Adipose tissue (tissue), 3 donors: ENCODE results near the gene SPTBN1. TPM values are rescaled to one million over a fixed set of nuclear protein-coding genes. Genes with fewer than 3 reads are reported as not detected.
A peak's percentile ranks its signal among the peaks of the same experiment; 100 is the strongest.
"Not testable (repeated sequence)": the region's sequence is repeated elsewhere in the genome, so short reads cannot be mapped to it uniquely, and the experiment has no call there.

Experiments
- H3K27ac ChIP-seq: one replicate; pipeline ENCODE4 v1.5.1; 2013; ENCODE audit warnings: low read depth, low read length
- WGBS, 3 donors: extraction: QIAGEN DNeasy Blood & Tissue Kit; methylation state at CpG; one replicate each; pipeline ENCODE4 v1.1.7; 2013; 5-methylcytosine and 5-hydroxymethylcytosine counted together
- polyA plus RNA-seq, 3 donors: library from polyadenylated mRNA; stranded (reverse); fragments of 200-250 nt; gene quantifications; one replicate each; pipeline ENCODE4 v1.2.3, GENCODE V29; 2013
- donor health status: healthy with polysubstance abuse.
- donor health status: Bipolar disorder and iron deficiency.
- donor health status: healthy.

SPTBN1 gene
- polyA plus RNA-seq, 3 donors: 41.9 to 219 (median 183) TPM

DNA sequence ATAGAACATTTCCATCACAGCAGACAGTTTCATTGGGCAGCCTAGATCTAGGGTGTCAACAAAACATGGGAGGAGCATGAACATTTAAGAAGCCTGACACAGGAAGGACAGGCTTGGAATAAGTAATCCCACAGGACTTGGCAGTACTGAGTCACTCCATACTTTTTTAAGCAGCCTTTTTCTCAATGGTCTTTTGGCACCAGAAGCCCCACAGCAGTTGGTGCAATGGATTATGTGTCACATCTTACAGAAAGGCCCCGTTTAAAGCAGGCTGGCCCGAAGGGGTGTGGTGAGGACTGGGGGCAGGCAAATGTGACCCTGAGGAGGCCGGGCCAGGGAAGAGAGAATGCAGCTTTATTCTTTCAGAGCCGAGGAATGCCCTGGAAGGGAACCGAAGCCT is 26.6 kb downstream of the SPTBN1 start:
- WGBS, 3 donors: 29 to 56% (median 43%) methylated on average over 5 of the region's 5 CpGs
- H3K27ac ChIP-seq: no peak overlapping the region

DNA sequence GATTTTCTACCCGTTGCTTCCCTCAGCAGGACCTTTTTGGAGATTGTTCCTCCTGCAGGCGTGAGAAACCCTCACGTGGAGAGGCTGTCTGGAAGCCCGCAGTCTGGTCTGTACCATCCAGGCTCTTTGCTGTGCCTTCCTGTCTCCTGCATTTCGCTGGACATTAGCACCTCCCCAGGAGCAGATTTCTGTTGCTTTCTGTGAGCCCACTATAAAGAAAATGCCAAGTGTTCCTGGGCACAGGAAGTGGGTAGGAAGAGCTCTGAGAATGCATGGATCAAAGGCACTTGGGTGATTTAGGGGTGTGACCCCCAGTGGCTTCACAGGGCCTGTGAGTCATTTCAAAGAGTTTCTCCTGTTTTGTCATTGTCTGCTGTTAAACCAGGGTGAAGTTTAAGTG is 27.3 kb downstream of the SPTBN1 start:
- WGBS, 3 donors: 51 to 79% (median 54%) methylated on average over 5 of the region's 5 CpGs
- H3K27ac ChIP-seq: no peak overlapping the region

DNA sequence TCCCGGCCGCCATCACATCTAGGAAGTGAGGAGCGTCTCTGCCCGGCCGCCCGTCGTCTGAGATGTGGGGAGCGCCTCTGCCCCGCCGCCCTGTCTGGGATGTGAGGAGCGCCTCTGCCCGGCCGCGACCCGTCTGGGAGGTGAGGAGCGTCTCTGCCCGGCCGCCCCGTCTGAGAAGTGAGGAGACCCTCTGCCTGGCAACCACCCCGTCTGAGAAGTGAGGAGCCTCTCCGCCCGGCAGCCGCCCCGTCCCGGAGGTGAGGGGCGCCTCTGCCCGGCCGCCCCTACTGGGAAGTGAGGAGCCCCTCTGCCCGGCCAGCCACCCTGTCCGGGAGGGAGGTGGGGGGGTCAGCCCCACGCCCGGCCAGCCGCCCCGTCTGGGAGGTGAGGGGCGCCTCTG is 29.6 kb downstream of the SPTBN1 start:
- not testable (repeated sequence) for H3K27ac ChIP-seq
- WGBS, 3 donors: 96 to 98% (median 97%) methylated on average over 24 to 35 of the region's 35 CpGs

DNA sequence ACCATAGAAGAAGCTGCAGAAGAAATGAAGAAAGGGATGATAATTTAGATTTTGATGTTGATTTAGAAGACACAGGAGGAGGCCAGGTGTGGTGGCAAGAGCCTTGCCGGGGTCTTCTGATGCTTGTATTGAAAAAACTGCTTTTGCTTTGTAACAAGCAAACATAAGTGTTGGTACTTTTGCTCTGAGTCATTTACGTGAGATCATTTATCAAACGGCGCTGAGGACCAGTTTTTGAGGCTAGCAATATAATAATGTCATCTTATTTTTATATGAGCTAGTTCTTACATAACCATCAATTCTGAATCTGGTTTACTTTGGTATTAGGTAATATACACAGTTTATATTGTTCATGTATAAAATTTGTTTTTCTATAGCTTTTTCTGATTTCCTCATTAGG is 30.6 kb downstream of the SPTBN1 start:
- WGBS, 3 donors: 68 to 91% (median 69%) methylated on average over 4 of the region's 4 CpGs
- no peak overlapping the region for H3K27ac ChIP-seq

DNA sequence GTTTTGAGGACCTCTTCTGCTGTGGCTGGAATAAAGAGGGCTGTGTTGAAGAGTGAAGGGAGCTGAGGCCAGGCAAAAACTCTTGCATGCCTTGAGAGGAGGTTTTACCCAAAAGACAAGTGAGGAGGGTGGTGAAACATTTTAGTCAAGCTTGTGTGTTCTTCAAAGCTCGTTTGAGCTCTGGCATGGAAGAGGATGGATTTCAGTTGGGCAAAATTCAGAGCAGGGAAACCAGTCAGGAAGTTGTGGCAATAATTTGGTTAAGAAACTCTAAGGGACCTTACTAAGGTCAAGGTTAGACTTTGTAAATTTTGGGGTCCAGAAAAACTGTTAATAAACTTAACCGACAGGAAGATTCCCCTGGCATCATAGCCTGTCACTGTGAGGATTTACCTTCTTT is 34.7 kb downstream of the SPTBN1 start:
- WGBS, 3 donors: 31 to 67% (median 40%) methylated on average over 2 of the region's 2 CpGs
- no peak overlapping the region for H3K27ac ChIP-seq

DNA sequence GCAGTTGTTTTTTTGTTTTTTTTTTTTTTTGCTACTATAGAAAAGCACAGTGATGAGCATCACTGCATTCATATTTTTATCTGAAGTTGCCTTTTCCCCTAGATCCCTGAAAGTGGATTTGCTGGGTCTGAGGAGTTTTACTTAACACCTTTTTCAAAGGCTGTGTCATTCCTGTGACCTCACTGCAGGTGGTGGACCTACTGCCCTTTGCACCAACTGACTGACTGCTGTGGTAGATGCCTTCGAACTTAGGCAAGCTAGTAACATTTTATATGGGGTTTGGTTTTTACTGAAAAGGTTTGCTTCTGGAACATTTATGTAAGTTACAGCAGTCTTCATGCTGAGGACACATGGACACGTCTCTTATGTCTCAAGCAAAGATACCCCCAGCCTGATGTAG is 36.2 kb downstream of the SPTBN1 start:
- H3K27ac ChIP-seq: no peak overlapping the region
- WGBS, 3 donors: 75 to 87% (median 81%) methylated on average over 2 of the region's 2 CpGs

DNA sequence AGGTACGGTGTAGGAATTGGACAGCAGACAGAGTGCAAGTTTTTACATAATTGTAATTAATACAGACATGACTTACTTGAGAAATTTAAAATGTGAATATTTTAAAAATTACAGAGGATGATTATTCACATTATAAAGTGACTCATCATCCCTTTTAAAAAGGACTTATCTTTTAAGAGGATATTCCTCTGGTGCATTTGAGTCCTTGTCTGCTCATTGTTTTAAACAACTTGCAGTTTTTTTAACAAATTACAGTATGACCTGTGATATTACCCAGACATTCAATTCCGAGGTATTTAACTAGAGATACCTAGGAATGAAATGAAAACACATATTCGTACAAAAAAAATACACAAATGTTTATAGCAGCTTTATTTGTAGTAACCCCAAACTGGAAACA is 38.0 kb downstream of the SPTBN1 start:
- H3K27ac ChIP-seq: no peak overlapping the region
- WGBS, 3 donors: 61 to 79% (median 64%) methylated on average over 3 of the region's 3 CpGs

DNA sequence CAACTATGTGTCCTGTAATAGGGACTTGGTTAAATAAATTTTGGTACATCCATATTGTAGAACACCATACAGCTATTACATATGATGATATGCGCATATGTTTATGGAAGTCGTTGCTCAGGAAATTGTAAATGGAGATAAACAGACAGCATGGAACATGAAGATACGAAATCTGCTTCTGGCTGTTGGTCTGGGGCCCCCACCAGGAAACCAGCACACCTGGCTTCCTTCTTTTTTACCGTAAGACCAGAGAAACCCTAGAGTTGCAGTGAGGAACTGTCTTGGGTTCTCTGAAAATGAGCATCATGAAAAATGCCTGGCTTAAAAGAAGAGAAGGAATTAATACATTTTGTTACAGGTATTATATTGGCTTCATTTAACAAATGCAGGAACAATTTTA is 40.8 kb downstream of the SPTBN1 start:
- WGBS, 3 donors: 46 to 84% (median 51%) methylated on average over 4 of the region's 4 CpGs
- no peak overlapping the region for H3K27ac ChIP-seq

DNA sequence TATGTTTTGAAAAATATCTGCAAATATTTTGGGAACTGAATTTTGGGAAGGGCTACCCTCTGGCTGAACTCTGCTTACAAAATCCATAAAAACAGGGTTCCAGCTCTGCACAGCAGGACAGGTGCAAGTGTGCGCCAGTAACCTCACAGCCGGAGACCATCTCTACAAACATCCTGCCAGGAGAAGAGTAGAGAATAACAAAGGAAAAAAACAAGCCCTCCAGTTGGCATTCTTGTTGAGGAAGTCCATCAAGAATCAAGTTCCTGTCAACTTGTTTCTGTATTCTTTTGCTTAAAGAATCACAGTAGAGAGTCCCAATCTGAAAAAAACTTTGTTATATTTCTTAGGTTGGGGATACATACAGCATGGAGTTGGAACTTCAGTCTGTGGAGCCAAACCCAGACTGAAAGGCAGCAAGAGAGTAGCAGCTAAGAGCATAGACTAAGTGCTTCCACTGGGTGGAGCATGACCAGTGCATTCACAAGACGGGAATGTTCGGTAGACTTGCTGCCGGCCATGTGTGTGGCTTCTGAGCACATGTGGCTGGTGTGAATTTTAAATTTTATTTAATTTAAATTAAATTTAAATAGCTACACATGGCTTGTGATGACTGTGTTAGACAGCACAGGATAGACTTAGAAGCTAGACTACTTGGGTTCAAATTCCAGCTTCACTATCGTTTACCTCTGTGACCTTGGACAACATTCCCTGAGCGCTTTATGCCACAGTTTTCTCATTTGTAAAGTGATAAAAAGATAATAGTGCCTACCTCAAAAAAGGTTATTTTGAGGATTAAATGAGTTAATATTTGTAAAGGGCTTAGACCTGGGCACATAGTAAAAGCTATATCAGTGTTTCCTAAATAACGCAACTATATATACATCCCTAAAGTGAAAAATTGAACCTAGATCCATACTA is 41.9 kb downstream of the SPTBN1 start:
- 54 to 68% (median 62%) methylated on average over 8 of the region's 8 CpGs for WGBS, 3 donors
- H3K27ac ChIP-seq: no peak overlapping the region

DNA sequence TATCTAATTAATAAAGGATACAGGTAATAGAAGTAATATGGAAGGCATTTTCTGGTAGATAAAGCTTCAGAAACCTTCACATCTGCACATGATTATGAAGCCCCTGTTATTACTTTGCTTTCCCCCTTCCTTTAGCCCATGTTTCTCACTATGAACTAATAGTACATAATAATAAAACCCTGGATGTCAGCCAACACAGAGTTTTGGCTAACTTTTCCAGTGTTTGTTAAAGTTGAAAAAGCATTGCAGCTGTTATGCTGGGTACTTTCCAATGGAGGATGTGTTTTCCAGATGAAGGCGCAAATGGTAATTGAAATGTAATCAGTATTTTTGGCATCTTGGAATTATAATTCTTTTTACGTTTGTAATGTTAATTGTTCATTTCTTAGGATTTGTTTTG is 43.5 kb downstream of the SPTBN1 start:
- WGBS, 3 donors: 31 to 42% (median 36%) methylated on average over 2 of the region's 2 CpGs
- H3K27ac ChIP-seq: no peak overlapping the region

DNA sequence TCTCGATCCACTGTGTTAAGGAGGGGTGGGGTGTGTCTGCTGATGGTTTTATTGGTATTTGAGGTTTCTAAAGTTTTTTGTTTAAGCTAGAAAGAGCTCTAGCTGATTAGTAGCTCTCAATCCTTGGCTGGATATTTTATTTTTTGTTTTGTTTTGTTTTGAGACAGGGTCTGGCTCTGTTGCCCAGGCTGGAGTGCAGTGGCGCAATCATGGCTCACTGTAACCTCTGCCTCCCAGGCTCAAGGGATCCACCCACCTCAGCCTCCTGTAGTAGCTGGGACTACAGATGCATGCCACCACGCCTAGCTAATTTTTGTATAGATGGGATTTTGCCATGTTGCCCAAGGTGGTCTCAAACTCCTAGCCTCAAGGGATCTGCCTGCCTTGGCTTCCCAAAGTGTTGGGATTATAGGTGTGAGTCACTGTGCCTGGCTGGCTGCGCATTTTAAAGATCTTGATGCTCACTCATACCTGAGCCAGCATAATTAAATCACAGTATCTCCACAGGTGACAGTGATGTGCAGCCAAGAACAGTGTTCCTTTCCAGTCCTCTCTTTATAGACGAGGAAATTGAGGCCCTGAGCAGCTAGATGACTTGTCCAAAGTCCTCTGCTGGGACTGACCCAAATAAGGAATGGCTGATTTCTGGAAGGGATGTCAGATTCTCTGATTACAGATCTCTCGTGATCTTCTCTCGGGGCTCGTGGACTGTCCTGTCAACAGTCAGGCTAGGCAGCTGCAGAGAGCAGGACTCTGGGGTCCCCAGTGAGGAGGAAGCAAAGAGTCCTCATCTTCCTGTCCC is 44.5 kb downstream of the SPTBN1 start:
- H3K27ac ChIP-seq: peak overlapping the region; percentile 15
- WGBS, 3 donors: 54 to 75% (median 61%) methylated on average over 8 of the region's 8 CpGs

DNA sequence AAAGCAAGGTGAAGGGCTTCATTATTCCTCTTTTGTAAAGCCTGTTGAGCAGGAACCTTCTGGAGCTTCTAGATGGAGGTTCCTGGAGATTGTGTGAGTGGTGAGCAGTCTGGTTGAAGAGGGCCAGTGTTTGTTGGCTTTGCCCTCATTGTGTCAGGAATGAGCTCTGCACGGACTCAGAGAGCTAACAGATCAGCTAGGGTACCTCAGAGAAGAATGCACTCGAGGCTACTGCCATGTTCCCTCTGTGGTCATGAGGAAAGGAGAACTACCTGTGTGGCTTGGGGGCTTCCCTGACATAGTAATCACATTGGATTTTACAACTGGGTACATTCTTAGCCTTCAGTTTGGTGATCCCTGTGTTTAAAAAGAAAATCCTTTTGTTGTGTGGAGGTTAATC is 46.6 kb downstream of the SPTBN1 start:
- no peak overlapping the region for H3K27ac ChIP-seq
- 53 to 60% (median 56%) methylated on average over 2 of the region's 2 CpGs for WGBS, 3 donors

DNA sequence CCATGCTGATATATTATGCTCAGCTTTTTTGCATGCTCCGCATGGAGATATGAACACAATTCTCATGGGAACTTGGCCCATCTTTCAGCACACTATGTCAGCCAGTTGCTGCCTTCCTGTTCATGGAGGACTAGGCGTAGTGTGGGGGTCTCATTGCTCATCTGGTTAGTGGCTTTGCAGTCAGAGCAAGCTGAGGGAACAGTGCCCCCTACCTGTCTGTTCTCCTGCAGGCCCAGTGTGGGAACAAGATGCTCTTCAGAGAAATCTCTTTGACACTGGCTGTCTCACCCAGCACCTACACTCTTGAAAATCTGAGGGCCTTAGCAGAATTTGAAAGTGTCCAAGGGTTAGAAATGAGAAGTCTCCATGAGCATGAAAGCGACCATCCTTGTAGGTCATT is 47.1 kb downstream of the SPTBN1 start:
- no peak overlapping the region for H3K27ac ChIP-seq
- WGBS, 3 donors: 67 to 74% (median 74%) methylated on average over 3 of the region's 3 CpGs

DNA sequence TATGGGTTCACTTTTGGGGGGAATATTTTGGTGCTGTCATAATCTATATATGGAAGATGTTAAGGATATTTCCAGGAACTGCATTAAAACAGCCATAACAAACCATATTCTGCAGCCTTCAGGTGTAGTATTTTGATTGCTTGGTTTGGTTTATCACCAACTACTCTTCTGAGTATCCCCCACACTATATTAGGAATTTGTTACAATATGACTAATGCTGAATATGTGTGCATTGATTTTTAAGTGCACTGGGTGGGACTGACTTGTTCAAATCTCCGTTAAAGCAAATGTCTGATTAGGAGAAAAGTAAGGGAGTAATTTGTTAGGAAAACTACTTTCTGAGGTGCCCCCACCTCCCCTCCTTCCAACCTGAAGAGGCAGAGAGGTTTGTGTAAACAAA is 47.7 kb downstream of the SPTBN1 start:
- WGBS, 3 donors: 37 to 51% (median 50%) methylated on average over 1 of the region's 1 CpG

DNA sequence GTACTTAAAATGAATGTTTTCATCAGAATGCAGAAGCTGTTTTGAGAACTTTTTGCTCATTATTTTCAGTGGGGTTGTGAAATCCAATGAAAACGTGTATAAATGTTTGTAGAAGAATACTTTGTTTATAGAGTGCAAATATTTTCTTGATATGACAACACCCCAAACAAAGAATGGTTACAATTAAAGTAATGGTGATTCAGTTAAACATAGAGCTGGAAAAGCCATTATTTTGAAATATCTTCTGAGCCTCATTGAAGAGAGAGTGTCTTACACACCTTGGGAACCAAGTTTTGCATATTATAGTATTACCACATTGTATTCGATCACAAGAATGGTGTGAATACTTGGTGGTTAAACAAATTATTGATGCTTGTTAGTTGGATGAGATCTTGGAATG is 48.7 kb downstream of the SPTBN1 start:
- 56 to 62% (median 61%) methylated on average over 2 of the region's 2 CpGs for WGBS, 3 donors
- no peak overlapping the region for H3K27ac ChIP-seq

More for the DNA sequence above, 47.7 kb downstream of the SPTBN1 start:
- no peak overlapping the region for H3K27ac ChIP-seq

DNA sequence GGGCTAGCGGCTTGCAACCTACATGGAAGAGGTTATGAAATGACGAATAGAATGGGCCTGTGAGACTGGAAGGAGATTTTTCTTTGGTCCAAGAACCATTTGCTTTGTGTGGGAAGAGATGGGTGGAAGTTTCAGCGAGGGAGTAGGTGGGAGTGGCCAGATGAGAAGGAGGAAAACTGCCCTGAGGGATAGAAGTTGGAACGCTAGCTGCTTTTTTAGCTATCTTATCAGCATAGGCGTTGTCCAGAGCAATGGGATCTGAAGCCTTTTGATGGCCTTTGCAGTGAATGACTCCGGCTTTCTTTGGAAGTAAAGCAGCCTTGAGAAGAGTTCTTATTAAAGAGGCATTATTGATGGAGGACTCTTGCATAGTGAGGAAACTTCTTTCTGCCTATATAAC is 52.4 kb downstream of the SPTBN1 start:
- 52 to 87% (median 58%) methylated on average over 6 of the region's 6 CpGs for WGBS, 3 donors
- no peak overlapping the region for H3K27ac ChIP-seq

DNA sequence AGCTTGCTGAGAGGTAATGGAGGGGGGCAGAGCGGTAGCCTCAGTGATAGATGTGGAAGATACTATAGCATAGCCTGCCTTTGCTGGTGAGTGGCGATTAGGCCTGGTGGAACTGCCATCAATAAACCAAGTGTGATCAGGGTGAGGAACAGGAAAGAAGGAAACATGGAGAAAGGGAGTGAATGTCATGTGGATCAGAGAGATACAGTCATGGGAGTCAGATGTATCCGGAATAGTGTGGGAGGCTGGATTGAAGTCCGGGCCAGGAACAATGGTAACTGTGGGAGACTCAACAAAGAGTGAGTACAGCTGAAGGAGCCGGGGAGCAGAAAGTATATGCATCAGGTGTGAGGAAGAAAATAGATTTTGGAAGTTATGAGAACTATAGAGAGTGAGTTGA is 52.9 kb downstream of the SPTBN1 start:
- 59 to 85% (median 66%) methylated on average over 5 of the region's 5 CpGs for WGBS, 3 donors
- H3K27ac ChIP-seq: not testable (repeated sequence)

DNA sequence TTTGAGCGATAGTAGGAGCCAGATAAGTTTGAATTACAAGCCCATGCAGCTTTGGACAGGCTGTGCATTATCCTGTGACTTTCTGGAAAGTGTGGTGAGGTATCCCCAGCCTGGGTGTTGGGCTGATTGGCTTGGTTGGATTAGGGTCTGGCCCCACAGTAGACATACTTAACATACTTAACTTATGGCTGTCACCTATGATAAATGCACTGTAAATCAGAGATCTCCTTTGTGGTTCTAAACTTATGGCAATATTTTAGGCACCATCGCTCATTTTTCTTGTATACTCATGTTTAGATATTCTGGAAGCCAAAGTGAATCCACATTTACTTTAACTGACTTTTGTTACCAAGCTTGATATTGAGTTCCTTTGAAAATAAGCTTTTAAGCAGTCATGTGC is 54.8 kb downstream of the SPTBN1 start:
- 76 to 91% (median 77%) methylated on average over 2 of the region's 2 CpGs for WGBS, 3 donors
- H3K27ac ChIP-seq: no peak overlapping the region

DNA sequence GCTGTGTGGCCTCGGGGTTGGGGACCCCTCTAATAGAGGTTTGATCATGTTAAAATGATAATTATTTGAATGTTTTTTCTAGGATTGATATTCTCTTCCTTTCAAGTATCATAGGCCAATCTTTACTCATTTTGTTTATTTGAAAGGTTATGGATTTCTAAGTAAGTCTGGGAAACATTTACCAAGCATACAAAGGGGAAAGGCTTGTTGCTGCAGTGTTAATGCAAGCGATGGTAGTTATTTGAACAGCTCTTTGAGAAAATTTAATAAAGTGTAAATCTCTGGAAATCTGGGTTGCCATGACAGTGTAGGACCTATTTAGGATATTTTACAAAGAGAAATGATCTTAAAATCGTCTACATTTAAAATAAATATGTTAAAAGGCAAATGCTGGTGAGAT is 56.1 kb downstream of the SPTBN1 start:
- WGBS, 3 donors: 79 to 81% (median 80%) methylated on average over 3 of the region's 3 CpGs
- no peak overlapping the region for H3K27ac ChIP-seq
